ENCODE results near the gene YWHAQ. TPM values are rescaled to one million over a fixed set of nuclear protein-coding genes. Genes with fewer than 3 reads are reported as not detected.

The YWHAQ gene
- total and polyA plus RNA-seq, 9 of the 15 experiments (the other 6 are each of a cell fraction or from before 2014, with no cell fraction given) = 63.1 to 359 (median 203) TPM

GRCh38 chr2:9639740-9640343, 9.0 kb upstream of the YWHAQ start:
- H3K4me1 ChIP-seq (replicated peaks in 1 of 2; ENCODE audit: control insufficient read depth in 2 of 2, insufficient read depth in 2 of 2, low read length in 2 of 2) = peaks cover 33 to 43% of the 10 kb centered on the region in 2 experiments; a peak in 4 of 5 replicates
- H3K79me2 ChIP-seq (ENCODE audit: control insufficient read depth, insufficient read depth, low read length) = no peaks in the 10 kb centered on the region
- whole genome bisulfite sequencing (ENCODE audit: insufficient coverage, low coverage, missing lambda C conversion rate) = 47% methylated on average over 10 of the region's 11 CpGs
- DNase-seq (ENCODE audit: extremely low read depth in 1 of 4, low spot score in 3 of 4) (peak in 1 of 4 experiments; percentile 30), ATAC-seq (0 out of 3 replicates have a peak, but pooled peaks have one; percentile 3), FAIRE-seq (no peak)
- no TSS peak for BruUV-seq (replicated peaks)
- H3K4me3 ChIP-seq = no peak overlapping the region
- peak overlapping the region; percentile 1; the same call in 1 of the 2 replicates for H3K4me2 ChIP-seq (ENCODE audit: insufficient read depth, low read length)
- POLR2A ChIA-PET = interaction anchor here (0.6 to 3.7 kb wide), 3 partner anchors 9 to 1716 kb away, joined by 4 to 17 read pairs (median 11); partner anchors contain the start of gene YWHAQ
- peak overlapping the region in 1 of 2 experiments; percentile 81; a peak in 1 of 4 replicates for H3K9ac ChIP-seq (ENCODE audit: insufficient read depth in 1 of 2, low read depth in 2 of 2, low read length in 2 of 2)
- CTCF ChIA-PET (ENCODE audit: low intra/inter-chr PET ratio) = no interaction called here
- intact Hi-C loops (cut with micrococcal nuclease) = loop anchor here (5.0 to 10.0 kb wide), 2 partner anchors 47 to 125 kb away; no protein-coding TSS in a partner anchor
- in situ Hi-C loops (cut with MboI) = no loop called here
- H2AFZ ChIP-seq (ENCODE audit: low read depth, low read length) = no peak overlapping the region
- H3K36me3 ChIP-seq (ENCODE audit: control insufficient read depth, insufficient read depth, low read length) = no peaks in the 10 kb centered on the region
- no peaks in the 10 kb centered on the region for H3K9me1 ChIP-seq (ENCODE audit: control insufficient read depth, insufficient read depth, low read length)
- H3K27ac ChIP-seq (ENCODE audit: extremely low read depth, low read depth, low read length) = no peak overlapping the region
- H4K20me1 ChIP-seq (replicated peaks; ENCODE audit: control insufficient read depth, insufficient read depth, low read length) = no peaks in the 10 kb centered on the region
- H3K9me3 ChIP-seq (replicated peaks; ENCODE audit: control insufficient read depth, insufficient read depth, low read depth, low read length) = no peaks in the 10 kb centered on the region
- H3K27me3 ChIP-seq (ENCODE audit: control insufficient read depth in 2 of 2, insufficient read depth in 2 of 2, low read length in 2 of 2) = peaks cover 2 to 15% of the 10 kb centered on the region in 2 experiments; a peak in 2 of 5 replicates
- TF ChIP-seq DPF2 (IDR thresholded peaks at IDR 0.05) (peak; percentile 35; the same call in 1 of the 2 replicates), THAP12 (CRISPR knock-in tag; IDR thresholded peaks at IDR 0.05) (no peak), ARID1B (IDR thresholded peaks at IDR 0.05) (peak; percentile 59), E2F8 (IDR thresholded peaks at IDR 0.05; ENCODE audit: low read depth, partially characterized antibody) (no peak), DIDO1 (tag; IDR thresholded peaks at IDR 0.05; ENCODE audit: low read depth) (0 out of 2 replicates have a peak, but pooled peaks have one; percentile 30), SMARCA4 (IDR thresholded peaks at IDR 0.05) (peak; percentile 24; the same call in 1 of the 2 replicates), TGIF2 (CRISPR knock-in tag; IDR thresholded peaks at IDR 0.05) (no peak), ZNF407 (IDR thresholded peaks at IDR 0.05; ENCODE audit: low read depth) (no peak)

All from K562 (cell line).